ENCODE measurements around the gene BBC3.
A peak's percentile ranks its signal among the peaks of the same experiment; 100 is the strongest.
"Not testable (repeated sequence)": the region's sequence is repeated elsewhere in the genome, so short reads cannot be mapped to it uniquely, and the experiment has no call there.

BBC3 gene

GRCh38 chr19:47257411-47258169 lies 26.6 kb upstream of the BBC3 start:
- no peak for DNase-seq

GRCh38 chr19:47256693-47257410 lies 25.9 kb upstream of the BBC3 start:
- DNase-seq = peak; percentile 100

- DNase-seq = peak; percentile 99
Measured at GRCh38 chr19:47255879-47256692, 25.1 kb upstream of the BBC3 start, which contains the start of gene CCDC9. CCDC9 (plus strand) TSS chr19:47256525; CDS start chr19:47258401, 1,876 bp downstream.

GRCh38 chr19:47253970-47254369 lies 23.0 kb upstream of the BBC3 start:
- DNase-seq = no peak

GRCh38 chr19:47253467-47253881 lies 22.5 kb upstream of the BBC3 start:
- no peak for DNase-seq

GRCh38 chr19:47253016-47253415 lies 22.0 kb upstream of the BBC3 start:
- not testable (repeated sequence) for DNase-seq

- peak; percentile 67 for DNase-seq
Measured at GRCh38 chr19:47247308-47247990, 16.4 kb upstream of the BBC3 start.

- DNase-seq = peak; percentile 86
Measured at GRCh38 chr19:47243776-47244547, 13.0 kb upstream of the BBC3 start.

GRCh38 chr19:47243364-47243775 lies 12.4 kb upstream of the BBC3 start:
- DNase-seq = no peak

- DNase-seq = no peak
Measured at GRCh38 chr19:47241919-47242577, 11.0 kb upstream of the BBC3 start.

- peak; percentile 89 for DNase-seq
Measured at GRCh38 chr19:47240996-47241918, 10.3 kb upstream of the BBC3 start.

GRCh38 chr19:47240556-47240955 lies 9.6 kb upstream of the BBC3 start:
- DNase-seq = no peak

GRCh38 chr19:47239610-47240296 lies 8.8 kb upstream of the BBC3 start:
- peak; percentile 59 for DNase-seq

GRCh38 chr19:47239152-47239551 lies 8.2 kb upstream of the BBC3 start:
- no peak for DNase-seq

GRCh38 chr19:47236072-47236675 lies 5.2 kb upstream of the BBC3 start:
- no peak for DNase-seq

GRCh38 chr19:47232422-47233211 lies 1.6 kb upstream of the BBC3 start:
- peak; percentile 11 for DNase-seq

GRCh38 chr19:47231215-47232054 lies 436 bp upstream of the BBC3 start:
- peak; percentile 88 for DNase-seq
